ENCODE data around the gene PLEKHG3.
"Not testable (repeated sequence)": the region's sequence is repeated elsewhere in the genome, so short reads cannot be mapped to it uniquely, and the experiment has no call there.

The PLEKHG3 gene

GRCh38 chr14:64704143-64704742, at the start of gene PLEKHG3:
Gene PLEKHG3, plus strand, starts transcription at chr14:64704424. Its CDS starts 23,208 bp downstream, at chr14:64727632.
- no peak for DNase-seq

- DNase-seq = no peak
Observed at GRCh38 chr14:64654901-64655300, 49.3 kb upstream of the PLEKHG3 start.

GRCh38 chr14:64656986-64657385, 47.2 kb upstream of the PLEKHG3 start:
- DNase-seq = no peak

DNA sequence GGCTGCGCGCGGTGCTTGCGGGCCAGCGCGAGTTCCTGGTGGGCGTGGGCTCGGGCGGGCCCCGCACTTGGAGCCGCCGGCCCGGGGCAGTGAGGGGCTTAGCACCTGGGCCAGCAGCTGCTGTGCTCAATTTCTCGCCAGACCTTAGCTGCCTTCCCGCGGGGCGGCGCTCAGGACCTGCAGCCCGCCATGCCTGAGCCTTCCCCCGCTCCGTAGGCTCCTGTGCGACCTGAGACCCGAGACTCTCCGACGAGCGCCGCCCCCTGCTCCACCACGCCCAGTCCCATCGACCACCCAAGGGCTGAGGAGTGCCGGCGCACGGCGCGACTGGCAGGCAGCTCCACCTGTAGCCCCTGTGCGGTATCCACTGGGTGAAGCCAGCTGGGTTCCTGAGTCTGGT, 46.0 kb upstream of the PLEKHG3 start:
- no peak for DNase-seq

GRCh38 chr14:64658700-64659264, 45.4 kb upstream of the PLEKHG3 start:
- not testable (repeated sequence) for DNase-seq

GRCh38 chr14:64659366-64659765, 44.9 kb upstream of the PLEKHG3 start:
- DNase-seq = no peak

DNA sequence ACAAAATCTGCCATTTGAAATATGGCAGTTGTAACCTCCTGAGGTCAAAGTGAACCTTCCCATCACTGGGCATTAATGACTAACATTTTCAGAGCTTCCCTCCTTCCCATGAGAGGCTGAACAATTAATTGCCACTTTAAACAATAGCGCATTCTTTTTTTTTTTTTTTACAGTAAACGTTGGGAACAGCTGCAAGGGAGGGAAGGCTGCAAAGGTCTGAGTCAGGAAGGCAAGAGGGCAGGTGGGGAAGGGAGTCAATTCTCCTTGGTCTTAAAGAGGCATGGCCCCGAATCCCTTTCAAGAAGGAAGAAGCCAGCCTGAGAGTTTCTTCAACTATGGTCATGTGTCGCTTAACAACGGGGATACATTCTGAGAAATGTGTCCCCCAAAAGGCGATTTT, 41.0 kb upstream of the PLEKHG3 start:
- DNase-seq = no peak

- no peak for DNase-seq
Observed at GRCh38 chr14:64671591-64671990, 32.6 kb upstream of the PLEKHG3 start.

- no peak for DNase-seq
Observed at GRCh38 chr14:64673316-64673715, 30.9 kb upstream of the PLEKHG3 start.

GRCh38 chr14:64673748-64674147, 30.5 kb upstream of the PLEKHG3 start:
- DNase-seq = no peak

DNA sequence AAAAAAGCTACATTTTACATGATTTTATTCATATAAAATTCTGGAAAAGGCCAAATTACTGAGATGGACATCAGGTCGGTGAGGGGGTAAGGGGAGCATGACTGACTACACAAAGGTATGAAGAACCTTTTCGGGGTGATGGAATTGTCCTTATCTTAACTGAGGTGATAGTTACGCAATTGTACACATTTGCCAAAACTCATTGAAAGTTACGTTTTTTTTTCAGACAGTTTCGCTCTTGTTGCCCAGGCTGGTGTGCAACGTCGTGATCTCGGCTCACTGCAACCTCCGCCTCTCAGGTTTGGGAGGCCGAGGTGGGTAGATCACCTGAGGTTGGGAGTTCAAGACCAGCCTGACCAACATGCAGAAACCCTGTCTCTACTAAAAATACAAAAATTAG, 29.4 kb upstream of the PLEKHG3 start:
- no peak for DNase-seq

DNA sequence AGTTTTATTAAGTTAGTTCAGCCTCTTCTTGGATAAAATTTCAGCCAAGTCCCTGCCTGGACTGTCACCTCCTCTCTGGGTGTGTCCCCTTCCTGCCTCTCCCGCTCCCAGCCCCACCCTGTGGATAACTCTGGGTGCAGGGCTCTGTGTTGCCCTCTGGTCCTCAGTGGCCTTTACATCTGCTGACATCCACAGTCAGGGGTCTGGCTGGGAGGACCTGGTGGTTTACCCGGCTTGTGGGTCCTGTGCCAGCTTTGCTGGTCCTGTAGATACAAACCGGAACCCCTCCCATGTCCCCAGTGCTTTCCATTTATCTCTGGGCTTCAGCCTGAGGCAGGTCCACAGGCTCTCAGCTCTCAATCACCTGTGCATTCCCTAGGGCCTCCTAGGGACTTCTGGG, 28.9 kb upstream of the PLEKHG3 start:
- DNase-seq = no peak

DNA sequence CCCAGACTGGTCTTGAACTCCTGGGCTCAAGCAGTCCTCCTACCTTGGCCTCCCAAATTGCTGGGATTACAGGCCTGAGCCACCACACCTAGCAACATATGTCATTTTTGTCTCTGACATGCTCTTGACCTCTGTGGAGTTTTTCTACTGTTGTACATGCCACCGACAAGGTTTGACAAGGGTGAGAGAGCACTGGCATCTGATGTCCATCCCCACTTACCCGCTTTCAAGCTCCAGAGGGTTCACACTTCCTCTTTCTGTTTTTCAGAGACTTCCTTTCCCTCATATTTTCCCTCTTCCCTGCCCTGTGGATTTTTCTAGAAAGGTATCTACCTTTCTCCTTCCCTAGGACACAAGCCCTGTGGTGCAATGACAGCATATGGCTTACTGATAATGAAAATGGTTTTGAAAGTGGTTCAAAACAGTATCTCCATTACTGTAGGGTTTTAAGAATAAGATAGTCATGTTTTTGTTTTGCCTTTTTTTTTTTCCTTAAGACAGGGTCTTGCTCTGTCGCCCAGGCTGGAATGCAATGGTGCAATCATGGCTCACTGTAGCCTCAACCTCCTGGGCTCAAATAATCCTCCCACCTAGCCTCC, 27.7 kb upstream of the PLEKHG3 start:
- no peak for DNase-seq

DNA sequence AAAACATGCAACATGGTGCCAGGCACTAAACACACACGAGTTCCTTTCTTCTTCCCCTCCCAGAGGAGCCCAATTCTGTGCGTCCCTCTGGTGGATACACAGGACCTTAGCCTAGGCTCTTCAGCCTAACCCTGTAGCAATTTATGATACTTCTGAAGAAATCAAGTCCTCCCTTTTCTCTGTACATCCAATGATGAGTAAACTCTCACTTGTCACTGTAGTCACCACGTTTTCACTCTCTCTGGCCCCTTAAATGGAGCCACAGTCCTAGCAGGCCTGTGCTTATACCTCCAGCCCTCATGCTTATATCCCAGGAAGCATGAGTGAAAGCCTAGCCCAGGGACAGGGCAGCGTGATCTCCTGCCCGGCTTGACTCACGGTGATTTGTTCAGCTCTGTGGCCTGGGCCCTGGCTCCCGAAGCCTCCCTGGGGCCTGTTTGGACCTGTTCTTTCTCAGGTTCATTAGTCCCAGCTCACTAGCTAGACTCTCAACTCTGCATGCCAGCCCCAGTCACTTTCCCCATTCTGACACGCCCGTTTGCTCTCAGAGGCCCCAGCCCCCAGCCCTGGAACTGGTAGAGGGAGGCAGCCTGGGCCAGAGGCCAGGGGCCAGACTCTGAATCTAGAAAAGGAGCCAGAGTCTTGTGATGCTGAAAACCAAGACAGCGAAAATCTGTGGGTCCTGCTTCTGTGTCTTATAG, 24.1 kb upstream of the PLEKHG3 start:
- no peak for DNase-seq

DNA sequence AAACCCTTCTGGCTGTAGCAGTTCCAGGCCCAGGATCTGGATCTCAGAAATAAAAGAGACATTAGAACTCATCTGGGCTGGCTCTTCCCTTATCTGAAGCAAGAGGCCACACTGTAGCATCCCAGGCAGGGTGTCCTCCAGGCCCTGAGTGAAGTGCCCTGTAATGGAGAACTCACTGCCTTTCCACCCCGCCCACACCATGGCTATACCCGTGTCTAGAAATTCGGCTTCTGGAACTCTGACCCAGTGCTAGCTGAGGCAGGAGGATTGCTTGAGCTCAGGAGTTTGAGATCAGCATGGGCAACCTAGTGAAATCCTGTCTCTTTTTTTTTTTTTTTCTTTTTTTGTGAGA, 23.5 kb upstream of the PLEKHG3 start:
- DNase-seq = no peak

DNA sequence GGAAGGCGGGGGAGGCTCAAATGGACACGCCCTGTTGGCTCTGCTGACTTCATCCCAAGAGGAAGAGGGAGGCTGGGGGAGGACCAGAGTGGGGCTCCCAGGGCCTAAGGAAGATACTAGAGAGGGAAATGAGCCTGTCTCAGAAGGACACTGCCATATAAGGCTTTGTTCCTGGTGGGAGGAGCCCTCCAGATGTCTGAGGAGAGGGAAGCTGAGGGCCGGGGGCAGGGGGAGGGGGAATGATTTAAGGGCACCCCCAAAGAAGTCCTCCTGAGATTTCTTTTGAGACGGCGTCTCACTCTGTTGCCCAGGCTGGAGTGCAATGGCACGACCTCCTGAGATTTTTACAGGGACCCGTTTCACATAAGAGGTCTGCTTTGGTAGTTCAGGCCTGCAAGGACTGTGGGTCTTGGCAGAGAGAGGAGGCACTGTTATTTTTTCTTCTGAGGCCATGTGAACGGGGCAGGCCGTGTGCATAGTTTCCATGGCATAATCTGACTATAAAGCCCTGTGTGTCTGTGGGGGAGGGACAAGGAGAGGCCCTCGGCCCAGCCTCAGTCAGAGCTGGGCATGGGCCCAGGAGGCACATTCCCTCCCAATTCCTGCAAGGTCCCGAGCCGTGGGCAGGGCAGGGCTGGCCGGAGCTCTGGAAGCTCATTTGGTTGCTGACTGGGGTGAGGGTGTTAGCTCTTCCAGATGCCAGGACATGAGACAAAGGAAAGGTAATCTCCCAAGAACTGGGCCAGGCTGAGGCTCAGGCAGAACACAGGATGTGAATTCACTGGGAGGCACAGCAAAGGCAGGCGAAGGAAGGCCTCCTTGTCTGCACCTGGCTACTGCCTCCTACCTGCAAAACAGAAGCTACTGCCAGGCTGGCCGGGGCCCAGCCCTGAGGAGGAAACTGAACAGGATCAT, 22.2 kb upstream of the PLEKHG3 start:
- DNase-seq = no peak

- no peak for DNase-seq
Observed at GRCh38 chr14:64682843-64683242, 21.4 kb upstream of the PLEKHG3 start.

DNA sequence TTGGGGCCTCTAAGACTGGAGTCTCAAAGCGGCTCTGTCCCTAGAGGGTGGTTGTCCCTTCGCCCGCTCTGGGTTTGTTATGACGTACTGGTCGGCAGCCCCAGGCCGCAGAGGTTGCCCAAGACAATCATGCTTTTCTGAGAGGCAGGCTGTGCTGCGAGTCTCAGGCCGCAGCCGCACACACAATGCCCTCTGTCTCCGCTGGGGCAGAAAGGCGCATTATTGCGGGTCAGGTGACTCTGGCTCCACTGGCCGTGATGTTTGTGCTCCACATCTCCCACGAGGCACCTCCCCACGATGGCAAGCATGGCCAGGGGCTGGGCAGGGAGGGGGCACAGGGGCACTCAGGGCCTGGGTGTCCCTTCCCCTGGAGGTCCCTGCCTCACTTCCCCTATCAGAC, 21.0 kb upstream of the PLEKHG3 start:
- no peak for DNase-seq

DNA sequence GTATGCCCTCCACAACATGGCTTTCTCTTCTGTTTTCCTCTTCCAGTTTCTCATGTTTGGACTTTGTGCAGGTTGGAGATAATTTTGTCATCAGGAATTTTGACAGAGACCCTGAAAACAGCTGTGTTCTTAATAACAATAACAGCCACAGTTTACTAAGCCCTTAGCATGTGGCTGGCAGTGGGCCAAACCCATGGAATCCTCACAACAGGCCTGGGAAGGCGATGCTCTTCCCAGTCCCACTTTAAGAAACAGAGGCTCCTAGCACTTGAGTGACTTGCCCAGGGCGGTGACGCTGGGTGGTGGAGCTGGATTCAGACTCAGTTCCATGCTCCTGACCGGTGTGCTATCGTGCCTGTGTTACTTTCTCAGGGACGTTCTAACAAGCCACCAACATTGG, 20.1 kb upstream of the PLEKHG3 start:
- DNase-seq = no peak

DNA sequence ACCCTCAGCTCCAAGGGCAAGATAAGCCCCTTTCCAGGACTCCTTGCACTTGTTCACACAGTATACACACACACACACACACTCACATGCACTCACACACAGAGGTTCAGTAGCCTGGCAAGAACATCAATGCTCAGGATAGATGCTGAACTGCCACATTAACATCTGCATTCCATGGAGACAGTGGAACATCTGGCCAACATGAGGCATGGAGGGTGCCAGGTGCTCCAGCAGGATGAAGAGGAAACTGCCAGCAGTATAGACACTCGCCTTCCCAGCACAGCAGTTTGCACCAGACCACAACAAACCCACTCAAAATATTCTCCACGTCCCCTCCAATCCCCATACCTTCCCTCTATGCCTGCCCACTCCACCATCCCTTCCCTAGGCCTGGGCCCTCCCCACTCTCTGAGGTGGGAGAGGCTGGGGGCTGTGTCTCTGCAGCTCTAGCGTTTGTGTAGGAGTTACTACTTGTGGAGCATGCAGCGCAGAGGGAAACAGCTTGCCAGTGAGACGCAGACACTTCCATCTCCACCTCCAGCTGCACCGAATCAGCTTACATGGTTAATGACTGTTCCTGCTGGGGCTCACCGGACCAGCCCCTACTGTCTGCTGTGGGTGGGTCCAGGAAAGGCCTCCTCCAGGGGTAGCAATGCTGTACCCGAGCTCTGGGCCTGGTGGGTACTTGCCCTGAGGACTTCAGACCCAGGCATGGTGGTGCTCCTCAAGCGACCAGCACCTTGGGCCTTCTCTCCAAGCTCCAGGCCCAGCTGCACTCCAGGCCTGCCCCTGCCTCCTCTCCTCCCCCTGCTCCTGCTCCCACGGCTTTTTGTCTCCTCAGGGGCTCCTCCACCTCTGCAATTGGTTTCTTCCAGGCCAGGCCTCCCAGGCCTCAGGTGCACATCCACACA, 18.6 kb upstream of the PLEKHG3 start:
- no peak for DNase-seq

DNA sequence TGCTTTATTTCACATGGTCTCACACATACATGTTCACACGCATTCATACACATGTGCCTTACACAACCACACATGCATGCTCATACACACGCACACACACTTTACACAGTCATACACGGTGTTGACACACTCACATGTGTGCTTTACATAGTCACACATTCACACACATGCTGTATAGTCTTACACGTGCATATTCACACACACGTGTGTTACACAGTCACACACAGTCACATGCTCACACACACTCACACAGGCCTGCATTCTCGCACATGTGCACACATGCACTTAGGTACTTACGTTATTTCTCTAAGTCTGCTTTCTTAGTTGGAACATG, 18.0 kb upstream of the PLEKHG3 start:
- DNase-seq = no peak

GRCh38 chr14:64688031-64688430, 16.2 kb upstream of the PLEKHG3 start:
- DNase-seq = no peak
